Measurements from ENCODE around the gene CHCHD3. TPM values are rescaled to one million over a fixed set of nuclear protein-coding genes. Genes with fewer than 3 reads are reported as not detected.

CHCHD3 gene
- polyA plus RNA-seq, 2 of the 4 experiments (the other 2 are of a cell fraction): 96.7 to 139 TPM

GRCh38 chr7:132739271-132739955, 342.5 kb downstream of the CHCHD3 start (continued):
- no peak for TF ChIP-seq CTCF (IDR thresholded peaks at IDR 0.05)
- TF ChIP-seq JUNB (IDR thresholded peaks at IDR 0.05): peak; percentile 92

GRCh38 chr7:132738254-132738653, 343.6 kb downstream of the CHCHD3 start:
- 7% methylated on average over 2 of the region's 2 CpGs for WGBS (ENCODE audit: missing lambda C conversion rate)
- H3K9me3 ChIP-seq: peaks cover 16% of the 10 kb centered on the region
- ATAC-seq (peak; percentile 67 to 76), DNase-seq (ENCODE audit: low read depth in 1 of 2, low spot score in 1 of 2) (peak; percentile 28 to 40), FAIRE-seq (peak; percentile 80)
- no peak overlapping the region for H3K4me3 ChIP-seq
- peak overlapping the region; percentile 35 for H3K4me2 ChIP-seq
- ChIA-PET CTCF (no interaction called here), POLR2A (no interaction called here)
- TF ChIP-seq MAX (IDR thresholded peaks at IDR 0.05) (peak; percentile 38), JUNB (IDR thresholded peaks at IDR 0.05) (peak; percentile 67), USF2 (IDR thresholded peaks at IDR 0.05) (peak; percentile 48; the same call in 1 of the 2 replicates), FOSL2 (IDR thresholded peaks at IDR 0.05) (peak; percentile 53; the same call in 1 of the 2 replicates), FOSL2 (CRISPR knock-in tag; IDR thresholded peaks at IDR 0.05) (peak; percentile 46), HES2 (IDR thresholded peaks at IDR 0.05) (no peak), E2F6 (IDR thresholded peaks at IDR 0.05; ENCODE audit: borderline replicate concordance, low read depth) (no peak)
- H3K27ac ChIP-seq: peak overlapping the region in 1 of 2 experiments; percentile 69; a peak in 4 of 6 replicates
- peaks cover 35% of the 10 kb centered on the region for H3K4me1 ChIP-seq

- no peak overlapping the region for H3K4me3 ChIP-seq
- CTCF ChIA-PET: interaction anchor here (0.7 to 1.3 kb wide), 2 partner anchors 25 to 26 kb away, joined by 3 to 4 read pairs; no protein-coding TSS in a partner anchor
- peaks cover 27% of the 10 kb centered on the region for H3K4me1 ChIP-seq
- no peak for TF ChIP-seq HEYL (CRISPR knock-in tag; IDR thresholded peaks at IDR 0.05)
- TF ChIP-seq USF2 (IDR thresholded peaks at IDR 0.05): no peak
- no peak for TF ChIP-seq BCL3 (IDR thresholded peaks at IDR 0.05)
- TF ChIP-seq JUNB (IDR thresholded peaks at IDR 0.05): no peak
- no peak for TF ChIP-seq KDM5A (IDR thresholded peaks at IDR 0.05)
- no peak for TF ChIP-seq HOXB13 (CRISPR knock-in tag; IDR thresholded peaks at IDR 0.05; ENCODE audit: low read depth)
- TF ChIP-seq FOSL2 (IDR thresholded peaks at IDR 0.05): no peak
- no peak for TF ChIP-seq FOSL2 (CRISPR knock-in tag; IDR thresholded peaks at IDR 0.05)
- no peak for TF ChIP-seq CHD4 (IDR thresholded peaks at IDR 0.05; ENCODE audit: borderline replicate concordance)
- no peak for TF ChIP-seq FOXS1 (CRISPR knock-in tag; IDR thresholded peaks at IDR 0.05)
- TF ChIP-seq FOSB (CRISPR knock-in tag; IDR thresholded peaks at IDR 0.05): no peak
- no peak for TF ChIP-seq MAZ (IDR thresholded peaks at IDR 0.05; ENCODE audit: borderline replicate concordance, low read depth, low read length)
- no peak for TF ChIP-seq REST (IDR thresholded peaks at IDR 0.05)
- DNase-seq (ENCODE audit: low read depth in 1 of 2, low spot score in 1 of 2) (no peak), ATAC-seq (no peak), FAIRE-seq (no peak)
- H3K9me3 ChIP-seq: no peaks in the 10 kb centered on the region
- no peak overlapping the region for H3K27ac ChIP-seq
- no peak overlapping the region for H3K4me2 ChIP-seq
- POLR2A ChIA-PET: no interaction called here
- WGBS (ENCODE audit: missing lambda C conversion rate): 72% methylated on average over 3 of the region's 3 CpGs
These were observed 346.4 kb downstream of the CHCHD3 start for GRCh38 chr7:132735476-132735875.
